Measurements from ENCODE around the gene DMD.

DNA sequence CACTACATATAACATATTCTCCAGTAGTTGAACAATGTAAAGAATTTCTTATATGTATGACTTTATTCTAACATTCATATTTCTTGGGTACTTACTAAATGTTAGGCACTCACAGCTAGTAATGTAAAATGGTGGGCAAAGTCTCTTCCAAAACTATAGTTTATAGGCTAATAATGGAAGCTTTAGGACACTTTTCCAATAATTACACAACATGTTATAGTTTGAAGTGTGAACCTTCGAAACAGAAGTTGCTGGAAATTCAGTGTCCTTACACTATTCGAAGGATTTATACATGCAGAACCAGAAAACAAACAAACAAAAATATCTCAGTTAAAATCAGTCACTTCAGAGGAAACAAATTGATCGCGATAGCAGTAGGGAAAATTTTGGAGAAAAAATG, 212.6 kb downstream of the DMD start:
- TF ChIP-seq, protein P1, sequence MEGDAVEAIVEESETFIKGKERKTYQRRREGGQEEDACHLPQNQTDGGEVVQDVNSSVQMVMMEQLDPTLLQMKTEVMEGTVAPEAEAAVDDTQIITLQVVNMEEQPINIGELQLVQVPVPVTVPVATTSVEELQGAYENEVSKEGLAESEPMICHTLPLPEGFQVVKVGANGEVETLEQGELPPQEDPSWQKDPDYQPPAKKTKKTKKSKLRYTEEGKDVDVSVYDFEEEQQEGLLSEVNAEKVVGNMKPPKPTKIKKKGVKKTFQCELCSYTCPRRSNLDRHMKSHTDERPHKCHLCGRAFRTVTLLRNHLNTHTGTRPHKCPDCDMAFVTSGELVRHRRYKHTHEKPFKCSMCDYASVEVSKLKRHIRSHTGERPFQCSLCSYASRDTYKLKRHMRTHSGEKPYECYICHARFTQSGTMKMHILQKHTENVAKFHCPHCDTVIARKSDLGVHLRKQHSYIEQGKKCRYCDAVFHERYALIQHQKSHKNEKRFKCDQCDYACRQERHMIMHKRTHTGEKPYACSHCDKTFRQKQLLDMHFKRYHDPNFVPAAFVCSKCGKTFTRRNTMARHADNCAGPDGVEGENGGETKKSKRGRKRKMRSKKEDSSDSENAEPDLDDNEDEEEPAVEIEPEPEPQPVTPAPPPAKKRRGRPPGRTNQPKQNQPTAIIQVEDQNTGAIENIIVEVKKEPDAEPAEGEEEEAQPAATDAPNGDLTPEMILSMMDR (IDR thresholded peaks at IDR 0.05; ENCODE audit: low read depth, low read length) = no peak
- no peak for TF ChIP-seq POLR2A (IDR thresholded peaks at IDR 0.05; ENCODE audit: extremely low read depth, insufficient read length)
- TF ChIP-seq, protein P2, sequence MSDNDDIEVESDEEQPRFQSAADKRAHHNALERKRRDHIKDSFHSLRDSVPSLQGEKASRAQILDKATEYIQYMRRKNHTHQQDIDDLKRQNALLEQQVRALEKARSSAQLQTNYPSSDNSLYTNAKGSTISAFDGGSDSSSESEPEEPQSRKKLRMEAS (IDR thresholded peaks at IDR 0.05; ENCODE audit: low read depth, low read length) = no peak
- TF ChIP-seq MYC (IDR thresholded peaks at IDR 0.05; ENCODE audit: low read depth, low read length) = no peak

Data from NB4 (cell line).